ENCODE data around the gene RELN. TPM values are rescaled to one million over a fixed set of nuclear protein-coding genes. Genes with fewer than 3 reads are reported as not detected.

Gene RELN
- total RNA-seq, 1 donor from 2014 or later = 0.57 TPM

DNA sequence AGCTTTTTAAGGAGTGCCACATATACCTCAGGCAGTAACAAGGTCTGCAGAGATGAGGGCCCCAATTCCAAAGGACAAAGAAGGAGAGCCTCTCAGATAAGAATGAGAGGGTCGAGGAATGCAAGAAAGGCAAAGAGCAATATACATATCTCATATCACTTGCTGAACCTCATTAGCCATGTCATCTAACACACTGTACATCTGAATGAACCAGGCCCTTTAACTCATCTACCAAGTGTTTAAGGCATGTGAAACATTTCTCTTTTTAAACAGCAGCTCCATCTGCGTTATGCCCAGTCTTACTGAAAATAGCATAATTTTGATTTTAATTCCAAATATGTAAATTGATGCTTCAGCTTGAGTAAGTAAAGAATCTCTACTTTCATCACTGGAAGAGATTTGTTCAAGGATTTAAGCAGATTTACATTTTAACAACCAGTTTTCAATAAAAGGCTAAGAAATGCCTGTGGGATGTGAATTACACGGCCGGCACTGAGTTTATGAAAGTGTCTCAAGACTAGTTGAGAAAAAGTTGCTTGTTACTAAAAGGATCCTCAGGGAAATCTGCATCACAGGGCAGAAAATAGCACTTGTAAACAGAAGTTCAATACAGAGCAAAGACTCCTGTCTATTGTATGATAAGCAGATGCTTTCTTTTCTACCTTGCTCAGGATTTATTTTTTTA, 419.7 kb downstream of the RELN start:
- intact Hi-C loops (cut with DNase I) = loop anchor here (2.0 kb wide), 1 partner anchor 591 kb away; no protein-coding TSS in a partner anchor
- DNase-seq (ENCODE audit: low spot score) = no peak

DNA sequence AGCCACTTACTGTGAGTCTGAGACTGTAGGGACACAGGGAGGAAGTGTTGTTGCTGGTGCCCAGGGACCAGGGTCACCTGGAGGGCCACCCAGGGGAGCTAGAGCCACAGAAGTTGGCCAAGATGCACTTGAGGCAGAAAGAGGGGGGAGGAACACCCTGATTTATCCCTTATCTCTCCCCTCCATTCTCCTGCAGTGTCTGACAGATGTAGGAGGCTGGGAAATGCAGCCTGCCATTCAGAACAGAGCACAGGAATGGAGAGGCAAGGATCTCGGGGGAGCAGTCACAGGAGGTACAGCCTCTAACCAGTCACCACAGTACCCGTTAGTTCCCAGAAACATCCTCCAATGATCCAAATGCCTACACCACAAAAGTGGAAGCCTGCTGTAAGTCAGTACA, 425.0 kb downstream of the RELN start:
- no peak for DNase-seq (ENCODE audit: low spot score)
- intact Hi-C loops (cut with DNase I) = no loop called here

DNA sequence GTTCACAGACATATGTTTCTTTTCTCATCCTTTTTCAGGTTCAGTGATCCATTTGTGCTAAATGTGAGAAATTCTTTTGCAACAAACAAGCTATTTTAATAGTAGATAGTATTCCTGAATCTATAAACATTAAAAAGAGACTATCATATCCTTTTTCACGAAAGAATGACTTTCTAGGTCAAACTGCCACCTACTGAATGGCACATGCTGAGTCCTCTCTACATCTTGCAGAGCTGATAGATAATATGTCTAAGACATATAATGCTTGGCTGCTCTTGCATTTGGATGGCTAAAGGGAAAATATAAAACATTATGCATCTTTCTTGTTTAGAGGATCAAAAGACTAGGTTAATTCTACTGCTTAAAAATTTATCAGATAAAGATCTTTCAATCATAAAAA, 429.3 kb downstream of the RELN start:
- intact Hi-C loops (cut with DNase I) = no loop called here
- DNase-seq (ENCODE audit: low spot score) = no peak

DNA sequence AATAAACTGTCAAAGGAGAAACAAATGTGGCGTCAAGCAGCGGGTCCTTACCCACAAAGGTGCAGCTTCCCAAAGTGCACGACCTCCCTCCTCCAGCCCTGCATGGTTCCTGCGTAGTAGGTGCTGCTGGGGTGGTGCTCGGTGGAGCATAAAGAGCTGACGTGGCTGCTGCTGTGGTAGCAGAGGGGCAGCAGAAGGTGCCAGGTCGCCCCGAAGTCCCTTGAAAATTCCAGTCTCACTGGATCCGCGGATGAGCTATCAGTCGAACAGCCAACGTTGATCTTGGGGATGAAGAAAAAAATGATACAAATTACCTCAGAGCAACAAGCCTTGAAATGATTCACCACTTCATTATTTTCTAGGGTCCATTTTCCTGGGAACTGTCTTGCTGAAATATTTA, 438.4 kb downstream of the RELN start:
- DNase-seq (ENCODE audit: low spot score) = no peak
- intact Hi-C loops (cut with DNase I) = no loop called here

DNA sequence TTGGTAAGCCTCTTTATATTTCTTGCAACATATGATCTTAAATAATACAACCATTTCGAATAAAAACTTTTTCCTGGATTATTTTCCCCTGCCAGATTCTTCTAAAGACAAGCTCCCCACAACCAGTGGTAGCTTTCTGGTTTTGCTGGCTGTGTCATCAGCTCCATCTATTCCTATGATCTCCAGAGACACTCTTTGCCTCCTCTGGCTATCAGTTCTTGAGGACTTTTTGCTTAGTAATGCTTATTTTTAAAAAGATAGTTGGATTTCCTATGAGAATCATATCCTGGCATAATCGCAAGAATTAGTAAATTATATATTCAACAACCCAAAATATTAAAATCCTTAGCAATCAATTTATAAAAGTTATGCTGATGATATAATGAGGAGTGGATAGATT, 439.7 kb downstream of the RELN start:
- no peak for DNase-seq (ENCODE audit: low spot score)
- intact Hi-C loops (cut with DNase I) = no loop called here

DNA sequence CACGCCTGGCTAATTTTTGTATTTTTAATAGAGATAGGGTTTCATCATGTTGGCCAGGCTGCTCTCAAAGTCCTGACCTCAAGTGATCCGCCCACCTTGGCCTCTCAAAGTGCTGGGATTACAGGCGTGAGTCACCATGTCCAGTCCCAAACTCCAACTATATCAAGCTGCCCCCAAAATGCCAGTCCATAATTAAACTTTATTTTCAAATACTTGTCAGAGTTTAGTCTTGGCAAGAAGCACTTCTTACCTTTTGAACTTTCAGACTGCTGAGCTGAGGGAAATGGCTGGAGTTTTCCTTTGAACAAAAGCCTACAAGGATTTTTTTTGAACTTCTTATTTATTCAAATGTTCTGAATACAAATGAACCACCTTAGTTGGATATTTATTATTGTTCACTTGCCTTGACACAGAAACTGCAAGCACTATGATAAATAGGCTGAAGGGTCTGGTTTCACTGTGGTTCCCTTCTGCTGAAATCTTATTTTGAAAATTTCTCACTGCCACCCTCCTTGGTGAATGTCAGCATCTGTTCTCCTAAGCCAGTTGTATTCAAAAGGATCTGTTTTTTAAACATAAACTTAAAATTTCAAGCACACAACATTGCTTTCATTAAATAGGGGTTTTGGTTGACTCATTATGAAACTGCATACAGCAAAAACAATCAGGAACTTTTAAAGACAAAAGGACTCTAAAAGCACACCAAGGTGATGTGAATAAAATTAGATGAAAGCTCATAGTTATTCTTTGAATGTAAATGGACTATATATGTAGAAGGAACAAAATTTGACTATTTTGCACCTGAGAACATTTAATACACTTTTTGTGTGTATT, 441.8 kb downstream of the RELN start:
- intact Hi-C loops (cut with DNase I) = loop anchor here (2.0 kb wide), 1 partner anchor 49 kb away; no protein-coding TSS in a partner anchor
- DNase-seq (ENCODE audit: low spot score) = no peak

GRCh38 chr7:103542470-103542869, 447.0 kb downstream of the RELN start:
- DNase-seq (ENCODE audit: low spot score) = no peak
- intact Hi-C loops (cut with DNase I) = no loop called here

- DNase-seq (ENCODE audit: low spot score) = no peak
- intact Hi-C loops (cut with DNase I) = no loop called here
Observed at GRCh38 chr7:103541947-103542346, 447.5 kb downstream of the RELN start.

DNA sequence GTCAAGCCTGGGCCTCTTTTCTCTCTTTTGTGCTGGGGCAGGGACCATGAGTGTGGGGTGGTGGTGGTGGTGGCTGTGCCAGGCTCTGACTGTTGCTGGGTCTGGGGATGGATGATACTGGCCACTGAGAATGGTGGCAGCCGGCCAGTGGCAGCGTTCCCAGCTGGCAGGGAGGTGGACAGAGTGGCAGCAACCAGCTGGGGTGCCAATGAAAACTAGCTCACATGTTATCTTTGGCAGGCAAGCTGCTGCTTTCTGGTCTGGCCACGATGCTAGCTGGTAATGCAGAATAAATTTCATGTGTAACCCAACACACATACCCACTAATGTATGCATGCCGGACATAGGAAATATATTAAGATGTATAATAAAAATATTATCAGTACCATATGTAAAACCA, 448.4 kb downstream of the RELN start:
- intact Hi-C loops (cut with DNase I) = no loop called here
- DNase-seq (ENCODE audit: low spot score) = peak; percentile 89

DNA sequence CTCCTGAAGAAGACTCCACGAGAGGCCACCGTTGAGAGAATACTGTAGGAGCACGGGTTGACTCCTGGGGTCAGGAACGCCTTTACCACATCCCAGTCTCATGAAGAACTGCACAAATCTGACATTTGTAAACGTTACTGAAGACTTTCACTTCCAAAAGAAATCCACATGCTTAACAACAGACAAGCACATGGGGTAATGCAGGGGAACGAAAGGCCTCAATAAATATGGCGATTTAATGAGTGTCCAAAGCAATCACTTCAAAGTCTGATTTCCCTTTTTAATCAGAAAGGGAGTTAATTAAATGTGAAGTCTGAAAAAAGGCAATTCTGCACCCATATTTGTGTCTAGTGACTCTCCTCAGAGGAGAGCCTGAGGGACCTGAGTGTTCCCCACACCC, 449.1 kb downstream of the RELN start:
- intact Hi-C loops (cut with DNase I) = no loop called here
- DNase-seq (ENCODE audit: low spot score) = no peak

DNA sequence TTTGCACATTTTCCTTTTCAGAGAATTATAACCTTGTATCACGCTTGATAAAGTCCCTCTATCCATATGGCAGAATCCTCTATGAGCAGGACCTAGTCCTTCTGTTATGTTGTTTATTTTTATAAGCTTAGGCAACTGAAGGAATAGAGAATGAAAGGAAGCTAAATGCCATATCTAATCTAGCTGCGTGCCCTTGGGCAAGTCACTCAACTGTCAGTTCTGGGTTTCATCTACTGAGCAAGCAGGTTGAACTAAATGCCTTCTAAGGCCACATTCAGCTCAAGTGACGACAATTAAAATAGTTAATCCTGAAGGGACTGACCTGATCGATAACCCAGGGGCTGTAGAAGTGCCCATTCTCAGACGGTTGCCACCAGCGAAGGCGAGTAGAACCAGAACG, 449.6 kb downstream of the RELN start:
- intact Hi-C loops (cut with DNase I) = no loop called here
- DNase-seq (ENCODE audit: low spot score) = no peak

GRCh38 chr7:103538964-103539709, 450.3 kb downstream of the RELN start:
- intact Hi-C loops (cut with DNase I) = no loop called here
- DNase-seq (ENCODE audit: low spot score) = no peak

GRCh38 chr7:103533761-103534160, 455.7 kb downstream of the RELN start:
- intact Hi-C loops (cut with DNase I) = no loop called here
- no peak for DNase-seq (ENCODE audit: low spot score)

- intact Hi-C loops (cut with DNase I) = no loop called here
- DNase-seq (ENCODE audit: low spot score) = no peak
Observed at GRCh38 chr7:103532955-103533354, 456.5 kb downstream of the RELN start.

DNA sequence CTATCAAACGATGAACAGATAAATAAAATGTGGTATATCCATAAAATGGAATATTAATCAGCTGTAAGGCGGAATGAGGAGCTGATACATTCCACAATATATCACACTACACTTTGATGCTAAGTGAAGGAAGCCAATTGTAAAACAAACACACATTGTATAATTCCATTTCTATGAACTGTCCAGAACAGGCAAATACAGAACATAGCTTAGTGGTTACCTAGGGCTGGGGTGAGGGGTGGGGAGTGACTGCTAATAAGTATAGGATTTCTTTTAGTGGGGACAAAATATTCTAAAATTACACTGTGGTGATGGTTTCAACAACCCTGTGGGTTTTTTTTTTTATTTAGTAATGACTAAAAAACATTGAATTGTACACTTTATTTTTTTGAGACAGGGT, 461.3 kb downstream of the RELN start:
- intact Hi-C loops (cut with DNase I) = loop anchor here (5.0 kb wide), 1 partner anchor 629 kb away; no protein-coding TSS in a partner anchor
- DNase-seq (ENCODE audit: low spot score) = no peak

GRCh38 chr7:103525937-103526336, 463.5 kb downstream of the RELN start:
- intact Hi-C loops (cut with DNase I) = loop anchor here (5.0 kb wide), 1 partner anchor 631 kb away; no protein-coding TSS in a partner anchor
- DNase-seq (ENCODE audit: low spot score) = no peak

DNA sequence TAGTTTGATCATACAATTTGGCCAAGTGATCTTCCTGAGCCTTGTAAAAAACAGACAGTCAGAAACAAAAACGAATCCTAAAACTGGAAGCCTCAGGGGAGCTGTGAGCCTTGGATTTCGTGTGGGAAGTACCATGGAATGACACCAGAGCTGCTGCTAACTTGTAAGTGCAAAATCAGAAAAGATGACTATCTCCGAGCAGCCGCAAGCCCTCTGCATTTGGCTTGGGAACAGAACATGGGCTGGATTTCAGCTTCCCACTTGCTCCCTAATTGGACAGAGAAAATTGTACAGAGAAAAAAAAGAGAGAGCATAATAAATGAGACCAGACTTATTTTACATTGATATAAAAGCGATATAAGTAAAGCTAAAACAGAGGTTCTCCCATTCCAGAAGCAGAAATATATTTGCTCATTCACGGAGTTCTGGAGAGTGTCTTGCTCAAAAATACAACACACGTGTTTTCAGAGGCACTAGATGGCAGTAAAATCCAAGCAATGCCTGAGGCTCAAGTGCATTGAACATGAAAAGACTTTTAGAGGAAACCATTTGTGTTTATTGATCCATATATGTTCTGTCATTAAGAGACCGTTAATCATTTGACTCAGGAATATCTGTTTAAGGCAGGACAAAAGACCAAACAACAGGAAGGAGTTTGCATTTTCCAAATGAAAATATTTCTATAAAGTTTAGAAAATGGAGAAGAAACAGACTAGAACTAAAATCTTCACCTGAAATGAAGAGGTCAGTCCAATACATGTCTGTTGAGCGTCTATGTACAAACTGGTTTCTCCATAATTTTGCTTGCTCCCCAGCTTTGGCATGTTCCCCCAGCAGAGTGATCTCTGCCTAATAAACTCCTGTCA, 465.2 kb downstream of the RELN start:
- intact Hi-C loops (cut with DNase I) = no loop called here
- no peak for DNase-seq (ENCODE audit: low spot score)

DNA sequence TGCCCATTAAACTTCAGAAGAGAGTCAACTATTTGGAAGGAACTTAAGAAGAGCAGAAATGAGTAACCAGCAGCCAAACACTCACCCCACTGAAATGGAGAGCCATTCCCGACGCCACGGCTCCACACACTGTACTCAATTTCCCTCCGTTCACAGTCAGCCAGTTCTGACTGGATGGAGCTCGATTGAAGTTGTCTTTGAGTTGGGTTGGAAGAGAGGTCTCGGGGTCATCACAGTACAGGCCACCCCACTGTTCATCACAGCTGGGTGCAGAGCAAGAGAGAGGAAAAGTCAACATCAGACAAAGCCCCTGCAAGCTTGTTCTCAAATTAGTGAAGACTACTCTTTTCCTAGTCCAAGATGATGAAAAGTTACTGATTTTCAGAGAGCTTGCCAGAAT, 467.5 kb downstream of the RELN start:
- no peak for DNase-seq (ENCODE audit: low spot score)
- intact Hi-C loops (cut with DNase I) = no loop called here

- intact Hi-C loops (cut with DNase I) = no loop called here
- DNase-seq (ENCODE audit: low spot score) = no peak
Observed at GRCh38 chr7:103504505-103505135, 484.8 kb downstream of the RELN start.

Measured in cardiac septum (tissue), 1 donor.